Measurements from ENCODE around the gene MCL1.
"Not testable (repeated sequence)": the region's sequence is repeated elsewhere in the genome, so short reads cannot be mapped to it uniquely, and the experiment has no call there.

Gene MCL1

DNA sequence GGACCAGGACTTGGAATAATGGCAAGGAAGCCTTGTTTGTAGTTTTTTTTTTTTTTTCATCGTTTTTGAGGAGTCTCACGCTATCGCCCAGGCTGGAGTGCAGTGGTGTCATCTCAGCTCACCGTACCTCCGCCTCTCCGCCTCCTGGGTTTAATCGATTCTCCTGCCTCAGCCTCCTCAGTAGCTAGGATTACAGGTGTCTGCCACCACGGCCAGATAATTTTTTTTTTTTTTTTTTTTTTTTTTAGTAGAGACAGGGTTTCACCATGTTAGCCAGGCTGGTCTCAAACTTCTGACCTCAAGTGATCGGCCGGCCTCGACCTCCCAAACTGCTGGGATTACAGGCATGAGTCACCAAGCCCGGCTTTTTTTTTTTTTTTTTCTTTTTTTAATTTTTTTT, 23.0 kb upstream of the MCL1 start:
- not testable (repeated sequence) for DNase-seq (ENCODE audit: low read depth in 2 of 2)

DNA sequence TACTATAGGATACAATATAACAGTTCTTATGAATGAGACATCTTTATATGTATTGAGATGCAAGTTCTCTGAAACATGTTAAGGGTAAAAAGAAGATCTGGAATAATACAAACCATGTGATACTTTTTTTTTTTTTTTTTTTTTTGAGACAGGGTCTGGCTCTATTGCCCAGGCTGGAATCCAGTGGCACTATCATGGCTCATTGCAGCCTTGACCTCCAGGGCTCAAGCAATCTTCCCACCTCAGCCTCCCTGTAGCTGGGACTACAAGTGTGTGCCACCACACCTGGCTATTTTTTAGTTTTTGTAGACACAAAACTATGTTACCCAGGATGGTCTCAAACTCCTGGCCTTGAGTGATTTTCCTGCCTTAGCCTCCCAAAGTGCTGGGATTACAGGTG, 22.1 kb upstream of the MCL1 start:
- no peak for DNase-seq (ENCODE audit: low read depth in 2 of 2)

DNA sequence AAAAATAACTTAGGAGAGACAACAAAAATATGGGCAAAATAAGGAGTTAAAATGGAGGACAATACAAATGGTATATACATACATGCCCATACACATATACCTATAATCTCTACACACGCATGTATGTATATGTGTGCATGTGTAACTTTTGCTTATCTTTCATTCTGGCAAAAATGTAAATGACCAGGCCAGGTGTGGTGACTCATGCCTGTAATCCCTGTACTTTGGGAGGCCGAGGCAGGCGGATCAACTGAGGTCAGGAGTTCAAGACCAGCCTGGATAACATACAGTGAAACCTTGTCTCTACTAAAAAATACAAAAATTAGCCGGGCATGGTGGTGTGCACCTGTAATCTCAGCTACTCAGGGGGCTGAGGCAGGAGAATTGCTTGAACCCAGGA, 18.9 kb upstream of the MCL1 start:
- not testable (repeated sequence) for DNase-seq (ENCODE audit: low read depth in 2 of 2)

DNA sequence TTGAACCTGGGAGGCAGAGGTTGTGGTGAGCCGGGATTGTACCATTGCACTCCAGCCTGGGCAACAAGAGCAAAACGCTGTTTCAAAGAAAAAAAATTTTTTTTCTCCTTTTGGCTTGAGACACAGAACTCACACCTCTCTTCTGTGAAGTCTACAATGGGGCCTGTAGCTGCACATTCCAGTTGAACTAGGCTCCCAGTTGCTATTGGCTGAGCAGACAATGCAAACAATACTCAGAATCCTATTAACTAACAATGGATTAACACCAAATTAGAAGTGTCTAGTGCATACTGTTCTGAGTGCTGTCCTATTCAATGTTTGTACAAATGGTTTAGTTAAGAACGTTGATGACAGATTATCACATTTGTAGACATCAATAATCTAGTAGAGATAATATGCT, 17.6 kb upstream of the MCL1 start:
- no peak for DNase-seq (ENCODE audit: low read depth in 2 of 2)

DNA sequence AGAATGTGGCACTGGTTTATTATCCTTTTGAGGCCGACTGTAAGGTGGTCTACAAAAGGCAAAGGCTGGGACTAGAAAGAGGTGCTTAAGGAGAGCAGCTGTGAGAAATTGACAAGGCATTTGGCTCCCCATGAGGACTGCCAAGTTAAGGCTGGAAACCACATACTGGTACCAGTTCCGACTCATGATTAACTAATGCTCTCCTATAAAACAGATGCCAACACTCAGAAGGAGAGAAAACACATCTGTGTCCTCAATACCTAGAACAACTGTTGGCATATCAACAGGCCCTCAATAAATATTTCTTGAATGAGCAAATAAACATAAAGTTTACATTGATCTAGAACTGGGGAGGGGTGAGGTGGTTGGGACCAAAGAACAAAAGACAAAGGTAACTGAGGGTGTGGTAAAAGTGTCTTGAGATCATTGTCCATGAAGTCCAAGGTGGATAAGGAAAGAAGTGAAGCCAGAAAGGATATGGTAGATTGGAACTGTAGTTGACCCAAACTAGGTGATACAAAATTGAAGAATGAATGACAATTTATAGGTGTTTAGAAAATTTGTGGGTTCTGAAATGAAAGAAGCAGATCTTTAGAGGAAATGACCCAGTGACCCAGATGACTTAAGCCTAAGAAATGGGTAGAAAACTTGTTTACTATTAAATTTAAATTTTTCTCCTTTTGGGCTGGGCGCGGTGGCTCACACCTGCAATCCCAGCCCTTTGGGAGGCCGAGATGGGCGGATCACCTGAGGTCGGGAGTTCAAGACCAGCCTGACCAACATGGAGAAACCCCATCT, 16.9 kb upstream of the MCL1 start:
- no peak for DNase-seq (ENCODE audit: low read depth in 2 of 2)

DNA sequence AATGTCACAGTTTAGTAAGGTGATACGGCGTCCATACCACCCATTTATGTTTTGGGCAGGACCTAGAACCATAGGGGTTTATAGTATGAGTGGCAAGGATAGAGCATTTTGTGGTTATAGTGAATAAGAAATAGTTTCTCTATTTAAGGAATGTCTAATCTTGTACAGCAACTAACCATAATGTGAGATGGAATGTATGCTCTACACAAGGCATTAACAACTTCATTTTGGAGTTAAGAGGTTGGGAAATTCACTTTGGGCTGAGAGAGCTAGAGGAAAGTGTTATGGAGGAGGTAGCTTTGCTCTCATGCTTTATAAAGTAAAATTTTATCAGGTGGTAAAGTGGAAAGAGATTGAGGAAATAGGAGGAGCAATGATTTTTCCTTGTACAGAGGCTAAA, 3.0 kb upstream of the MCL1 start:
- no peak for DNase-seq (ENCODE audit: low read depth in 2 of 2)

DNA sequence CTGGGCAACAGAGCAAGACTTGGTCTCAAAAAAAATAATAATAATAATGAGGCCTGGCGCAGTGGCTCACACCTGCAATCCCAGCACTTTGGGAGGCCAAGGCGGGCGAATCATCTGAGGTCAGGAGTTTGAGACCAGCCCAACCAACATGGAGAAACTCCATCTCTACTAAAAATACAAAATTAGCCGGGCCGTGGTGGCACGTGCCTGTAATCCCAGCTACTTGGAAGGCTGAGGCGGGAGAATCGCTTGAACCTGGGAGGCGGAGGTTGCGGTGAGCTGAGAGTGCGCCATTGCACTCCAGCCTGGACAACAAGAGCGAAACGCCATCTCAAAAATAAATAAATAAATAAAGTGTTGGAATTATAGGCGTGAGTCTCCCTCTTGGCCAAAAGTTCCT, 2.6 kb upstream of the MCL1 start:
- DNase-seq (ENCODE audit: low read depth in 2 of 2), result not testable (repeated sequence)

DNA sequence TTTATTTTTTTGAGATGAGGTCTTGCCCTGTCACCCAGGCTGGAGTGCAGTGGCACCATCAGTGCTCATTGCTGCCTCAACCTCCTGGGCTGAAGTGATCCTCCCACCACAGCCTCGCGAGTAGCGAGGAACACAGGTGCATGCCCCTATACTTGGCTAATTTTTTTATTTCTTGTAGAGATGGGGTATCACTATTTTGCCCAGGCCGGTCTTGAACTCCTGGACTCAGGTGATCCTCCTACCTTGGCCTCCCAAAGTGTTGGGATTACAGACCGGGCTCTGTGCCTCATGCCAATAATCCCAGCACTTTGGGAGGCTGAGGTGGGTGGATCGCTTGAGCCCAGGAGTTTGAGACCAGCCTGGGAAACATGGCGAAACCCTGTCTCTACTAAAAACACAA, 2.0 kb upstream of the MCL1 start:
- DNase-seq (ENCODE audit: low read depth in 2 of 2), result not testable (repeated sequence)

DNA sequence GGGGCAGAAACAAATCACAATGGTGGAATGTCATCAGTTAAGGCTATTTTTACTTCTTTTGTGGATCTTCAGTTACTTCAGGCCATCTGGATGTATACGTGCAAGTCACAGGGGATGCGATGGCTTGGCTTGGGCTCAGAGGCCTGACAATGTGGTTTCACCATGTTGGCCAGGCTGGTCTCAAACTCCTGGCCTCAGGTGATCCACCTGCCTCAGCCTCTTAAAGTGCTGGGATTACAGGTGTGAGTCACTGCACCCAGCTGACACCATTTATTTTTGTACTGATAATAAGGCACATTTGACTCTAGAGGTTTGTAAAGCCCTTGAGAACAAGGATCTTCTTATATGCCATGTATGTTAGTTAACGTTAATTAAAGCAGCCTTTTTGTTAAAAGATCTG, 1.6 kb upstream of the MCL1 start:
- DNase-seq (ENCODE audit: low read depth in 2 of 2), result not testable (repeated sequence)

DNA sequence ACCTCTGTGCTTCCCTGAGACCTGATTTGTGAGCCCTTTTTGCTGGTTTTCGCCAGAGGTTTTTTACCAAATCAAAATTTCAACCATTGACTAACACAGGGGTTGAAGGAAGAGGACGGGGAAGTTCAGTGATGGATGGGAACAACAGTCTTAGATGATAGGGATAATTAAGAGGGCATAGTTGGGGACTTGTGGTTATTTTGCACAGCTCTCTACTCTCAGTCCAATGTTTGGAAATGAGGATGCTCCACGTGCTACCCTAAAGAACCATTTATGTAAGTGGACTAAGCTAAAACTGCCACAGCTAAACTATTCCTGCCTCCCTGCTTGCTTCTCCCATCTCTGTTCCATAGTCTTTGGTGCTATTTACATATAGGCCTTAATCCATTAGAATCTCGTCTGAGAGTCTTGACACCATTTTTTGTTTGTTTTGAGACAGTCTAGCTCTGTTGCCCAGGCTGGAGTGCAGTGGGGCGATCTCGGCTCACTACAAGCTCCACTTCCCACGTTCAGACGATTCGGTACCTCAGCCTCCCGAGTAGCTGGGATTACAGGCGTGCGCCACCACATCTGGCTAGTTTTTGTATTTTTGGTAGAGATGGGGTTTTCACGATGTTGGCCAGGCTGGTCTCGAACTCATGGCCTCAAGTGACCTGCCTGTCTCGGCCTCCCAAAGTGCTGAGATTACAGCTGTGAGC, 684 bp upstream of the MCL1 start:
- no peak for DNase-seq (ENCODE audit: low read depth in 2 of 2)

DNA sequence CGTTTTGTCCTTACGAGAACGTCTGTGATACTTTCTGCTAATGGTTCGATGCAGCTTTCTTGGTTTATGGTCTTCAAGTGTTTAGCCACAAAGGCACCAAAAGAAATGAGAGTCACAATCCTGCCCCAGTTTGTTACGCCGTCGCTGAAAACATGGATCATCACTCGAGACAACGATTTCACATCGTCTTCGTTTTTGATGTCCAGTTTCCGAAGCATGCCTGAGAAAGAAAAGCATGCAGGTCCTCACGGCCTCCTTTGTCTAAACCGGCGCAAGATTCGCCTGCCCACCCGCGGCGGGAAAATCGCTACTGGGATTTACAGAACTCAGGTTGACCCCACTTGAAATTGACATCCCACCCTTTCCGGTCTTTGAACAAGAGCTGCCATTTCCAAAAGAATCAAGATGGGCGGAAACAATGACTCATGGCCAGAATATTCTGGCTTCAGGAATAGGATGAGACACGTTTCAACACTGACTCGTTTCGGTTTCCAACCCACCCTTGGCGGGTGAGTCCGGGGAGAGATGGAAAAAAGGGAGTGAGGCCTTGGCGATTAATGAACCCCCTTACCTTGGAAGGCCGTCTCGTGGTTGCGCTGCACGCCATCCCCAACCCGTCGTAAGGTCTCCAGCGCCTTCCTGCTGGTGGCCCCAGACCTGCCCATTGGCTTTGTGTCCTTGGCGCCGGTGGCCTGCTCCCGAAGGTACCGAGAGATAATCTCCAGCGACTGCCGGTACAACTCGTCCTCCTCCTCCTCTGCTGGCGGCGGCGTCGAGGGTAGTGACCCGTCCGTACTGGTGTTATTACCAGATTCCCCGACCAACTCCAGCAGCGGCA, 919 bp downstream of the MCL1 start:
- no peak for DNase-seq (ENCODE audit: low read depth in 2 of 2)

DNA sequence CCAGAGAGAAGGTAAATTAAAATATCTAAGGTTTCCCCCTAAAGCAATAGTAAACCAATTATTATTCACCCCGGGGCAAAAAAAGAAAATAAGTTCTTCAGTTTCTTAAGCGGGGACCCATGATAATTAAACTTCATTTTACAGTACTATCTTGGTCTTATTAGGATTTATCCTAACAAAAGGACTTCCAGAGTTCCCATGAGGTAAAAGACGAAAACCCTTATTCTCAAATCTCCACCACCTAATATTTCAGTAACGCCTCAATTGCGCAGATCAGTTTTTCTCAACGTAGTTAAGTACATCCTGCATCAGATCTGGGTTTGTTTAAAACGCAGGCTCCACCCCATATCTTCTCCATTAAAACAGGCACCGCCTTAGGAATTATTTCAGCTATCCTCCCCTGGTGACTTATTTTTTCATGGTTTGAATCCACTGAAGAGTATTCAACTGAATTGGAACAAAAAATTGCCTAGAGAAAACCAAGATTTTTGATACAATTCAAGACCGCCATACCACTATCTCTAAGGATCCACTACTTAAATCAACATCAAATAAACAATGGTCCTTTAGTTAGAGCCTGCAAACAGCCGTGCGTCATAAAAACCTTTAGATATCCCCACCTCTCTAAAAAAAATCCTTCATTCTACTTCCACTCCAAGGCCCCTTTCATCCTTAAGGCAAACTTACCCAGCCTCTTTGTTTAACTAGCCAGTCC, 1.7 kb downstream of the MCL1 start:
- no peak for DNase-seq (ENCODE audit: low read depth in 2 of 2)

DNA sequence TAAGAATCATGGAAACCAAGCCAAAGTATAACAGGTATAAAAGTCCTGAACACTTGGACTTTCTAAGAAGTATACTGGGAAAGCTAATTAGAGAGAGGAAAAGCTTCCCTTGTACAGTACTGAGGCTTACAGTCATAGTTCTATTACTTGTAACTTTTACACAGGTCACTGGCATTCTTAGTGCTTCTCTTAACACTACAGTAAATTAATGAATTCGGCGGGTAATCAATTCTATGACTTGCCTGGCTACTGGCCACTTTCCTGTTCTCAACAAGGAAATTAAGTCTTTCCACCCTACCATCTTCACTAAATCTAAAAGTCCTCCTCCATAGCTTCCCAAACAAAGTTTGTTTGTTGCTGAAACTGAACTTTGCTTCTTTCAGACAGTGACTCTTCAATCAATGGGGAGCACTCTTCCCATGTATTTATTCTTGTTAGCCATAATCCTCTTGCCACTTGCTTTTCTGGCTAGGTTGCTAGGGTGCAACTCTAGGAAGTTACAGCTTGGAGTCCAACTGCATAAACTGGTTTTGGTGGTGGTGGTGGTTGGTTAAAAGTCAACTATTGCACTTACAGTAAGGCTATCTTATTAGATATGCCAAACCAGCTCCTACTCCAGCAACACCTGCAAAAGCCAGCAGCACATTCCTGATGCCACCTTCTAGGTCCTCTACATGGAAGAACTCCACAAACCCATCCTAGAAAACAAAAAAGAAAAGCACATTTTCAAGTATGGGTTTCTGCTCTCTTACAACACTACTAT, 2.4 kb downstream of the MCL1 start:
- no peak for DNase-seq (ENCODE audit: low read depth in 2 of 2)

DNA sequence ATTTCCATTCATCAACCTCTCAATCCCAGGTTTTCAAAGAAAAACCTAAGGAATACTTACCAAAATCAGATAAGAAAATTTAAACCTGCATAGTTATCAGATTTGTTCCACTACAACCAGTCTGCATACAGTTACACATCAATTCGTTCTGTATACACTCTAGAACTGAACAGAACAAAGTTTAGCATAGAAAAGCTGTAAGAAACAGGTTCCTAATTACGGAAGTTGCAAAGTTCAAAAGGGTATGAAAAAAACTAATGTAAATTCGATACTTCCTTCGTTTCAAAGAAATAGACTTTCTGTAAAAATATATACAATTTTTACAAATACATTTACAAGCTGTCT, 3.1 kb downstream of the MCL1 start:
- no peak for DNase-seq (ENCODE audit: low read depth in 2 of 2)

DNA sequence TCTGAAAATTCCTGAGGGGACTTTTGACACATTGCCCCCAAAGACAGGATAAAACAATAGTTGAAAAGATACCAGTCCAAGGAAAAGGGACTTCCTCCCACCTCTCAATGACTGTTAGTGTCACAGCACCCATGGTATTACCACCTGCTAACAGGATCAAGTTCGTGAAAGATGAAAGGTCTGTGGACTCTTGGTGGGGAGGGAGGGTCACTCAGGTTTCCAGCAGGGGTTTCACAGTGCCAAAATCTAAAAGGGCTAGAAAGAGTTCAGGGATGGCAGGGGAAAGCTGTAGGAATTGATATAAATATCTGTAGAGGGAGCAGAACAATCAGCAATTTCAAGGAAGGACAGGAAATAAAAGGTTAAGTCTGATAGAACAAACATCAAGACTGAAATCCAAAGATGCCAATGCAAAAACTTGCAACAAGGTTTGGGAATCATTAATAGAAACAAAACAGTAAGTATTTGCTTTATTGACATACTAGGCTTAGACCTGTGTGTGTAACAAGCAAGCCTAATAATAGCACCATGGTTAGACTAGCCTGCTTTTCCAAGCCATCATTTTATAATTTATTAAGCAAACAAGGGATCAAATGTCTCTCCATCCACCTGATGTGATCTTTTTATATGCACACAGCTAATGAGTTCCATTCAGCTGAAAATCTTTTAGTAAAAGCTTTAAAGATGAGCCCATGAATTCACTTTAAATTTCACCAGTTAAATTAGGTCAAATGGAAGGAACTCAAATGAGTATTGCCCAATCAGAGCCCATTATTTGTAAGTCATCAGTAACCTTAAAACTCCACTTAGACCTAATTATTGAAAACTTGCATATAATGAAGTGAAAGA, 3.7 kb downstream of the MCL1 start:
- no peak for DNase-seq (ENCODE audit: low read depth in 2 of 2)

DNA sequence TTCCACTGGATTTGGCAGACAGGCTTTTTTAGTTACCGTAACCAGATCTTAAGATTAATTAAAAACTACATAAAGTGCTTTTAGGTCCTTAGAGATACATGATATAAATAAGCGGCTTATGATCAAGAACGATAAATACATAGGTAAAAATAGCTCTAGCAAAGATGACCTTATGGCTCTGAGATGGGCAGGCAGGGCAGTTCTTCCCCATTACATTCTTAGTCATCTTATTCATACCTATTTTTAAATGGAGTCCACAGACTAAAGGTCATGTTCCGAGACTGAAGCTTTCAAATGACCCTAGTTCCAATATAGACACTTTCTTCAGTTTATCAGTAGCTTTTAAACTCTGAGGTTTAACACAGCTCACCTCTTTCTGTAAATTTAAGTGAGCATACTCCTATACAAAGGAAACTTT, 4.3 kb downstream of the MCL1 start:
- no peak for DNase-seq (ENCODE audit: low read depth in 2 of 2)

DNA sequence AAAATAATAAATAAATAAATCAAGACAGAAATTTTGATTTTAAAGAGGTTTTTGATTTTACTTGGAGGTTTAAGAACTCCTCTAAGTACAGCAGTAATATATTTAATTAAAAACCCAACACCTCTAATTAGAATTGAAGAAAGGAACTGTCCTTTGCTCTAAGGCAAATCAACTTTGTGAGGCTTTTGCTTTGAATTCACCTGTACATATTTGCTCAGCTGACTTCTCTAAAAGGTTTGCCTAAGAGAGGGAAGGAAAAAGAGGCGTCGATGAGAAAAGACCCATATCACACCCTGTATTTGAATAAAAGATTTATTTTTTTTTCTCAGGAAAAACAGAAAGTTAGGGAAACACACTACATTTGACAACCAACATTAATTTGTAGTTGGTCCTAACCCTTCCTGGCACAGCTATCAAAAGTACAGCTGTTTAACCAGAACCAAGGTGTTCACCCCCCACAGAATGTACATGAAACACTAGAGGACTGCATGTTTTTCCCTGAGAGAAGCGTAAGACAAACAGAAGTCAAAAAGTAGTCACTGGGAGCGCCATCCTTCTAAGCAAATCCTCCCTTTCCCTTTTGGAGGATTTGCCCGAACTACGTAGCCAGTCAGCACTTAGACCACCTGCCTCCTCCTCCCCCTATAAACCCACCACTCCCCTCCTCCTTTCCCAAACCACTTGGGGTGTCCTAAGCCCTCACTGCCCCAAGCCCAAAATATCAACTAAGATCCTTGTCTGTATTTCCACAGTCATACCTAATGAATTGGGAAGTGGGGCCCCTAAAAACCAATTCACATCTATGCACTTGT, 4.9 kb downstream of the MCL1 start:
- no peak for DNase-seq (ENCODE audit: low read depth in 2 of 2)

DNA sequence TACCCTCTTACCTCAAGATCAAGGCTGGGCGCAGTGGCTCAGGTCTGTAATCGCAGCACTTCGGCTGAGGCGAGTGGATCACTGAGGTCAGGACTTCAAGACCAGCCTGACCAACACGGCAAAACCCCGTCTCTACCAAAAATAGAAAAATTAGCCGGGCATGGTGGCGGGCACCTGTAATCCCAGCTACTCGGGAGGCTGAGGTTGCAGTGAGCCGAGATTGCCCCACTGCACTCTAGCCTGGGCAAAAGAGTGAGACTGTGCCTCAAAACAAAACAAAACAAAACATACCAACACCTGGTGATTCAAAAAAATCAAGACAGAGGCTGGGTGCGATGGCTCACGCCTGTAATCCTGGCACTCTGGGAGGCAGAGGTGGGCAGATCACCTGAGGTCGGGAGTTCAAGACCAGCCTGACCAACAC, 5.8 kb downstream of the MCL1 start:
- not testable (repeated sequence) for DNase-seq (ENCODE audit: low read depth in 2 of 2)

DNA sequence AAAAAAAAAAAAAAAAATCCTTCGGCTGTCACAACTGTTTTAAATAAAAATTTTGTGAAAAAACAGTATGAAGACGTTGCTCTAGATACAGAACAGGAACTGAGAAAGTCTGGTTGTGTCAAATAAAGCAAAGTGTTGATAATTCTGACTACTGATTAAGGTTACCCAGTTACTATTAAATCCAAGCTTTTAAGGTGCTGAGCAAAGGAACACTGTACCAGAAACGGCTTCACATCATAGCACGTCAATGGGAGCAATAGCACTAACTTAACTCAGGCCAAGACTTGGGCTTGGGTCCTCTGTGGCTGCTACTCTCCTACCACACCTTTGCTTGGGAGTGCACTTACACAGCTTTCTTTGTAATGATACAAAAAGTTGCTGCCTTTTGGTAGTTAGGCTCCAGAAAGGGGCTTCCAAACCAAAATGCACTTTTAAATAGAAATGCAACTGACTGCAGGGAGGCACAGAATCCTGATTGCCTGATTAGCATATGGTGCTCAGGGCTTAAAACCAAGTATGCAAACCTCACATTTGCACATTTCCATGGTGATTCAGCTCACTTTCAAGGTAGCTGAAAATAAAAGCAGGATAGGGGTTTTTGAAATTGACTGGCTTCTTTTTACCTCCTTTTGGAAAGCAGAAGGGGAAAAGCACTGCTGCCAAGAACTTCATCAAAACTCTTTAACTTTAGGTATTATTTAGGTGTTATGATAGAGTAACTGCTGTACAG, 6.3 kb downstream of the MCL1 start:
- no peak for DNase-seq (ENCODE audit: low read depth in 2 of 2)
